ENCODE measurements around the gene ROR2.

GRCh38 chr9:91960367-91960766 lies 10.3 kb upstream of the ROR2 start:
- TF ChIP-seq CTCF (IDR thresholded peaks at IDR 0.05) (no peak), POLR2AphosphoS5 (IDR thresholded peaks at IDR 0.05) (no peak), POLR2A (IDR thresholded peaks at IDR 0.05) (no peak), EP300 (IDR thresholded peaks at IDR 0.05; ENCODE audit: low read depth) (no peak)
